GM12801 (cell line): ENCODE measurements around the gene SHROOM2.

Experiments used
- TF ChIP-seq, protein P1 (sequence below): IDR thresholded peaks from one replicate; pipeline ENCODE4 v1.5.1; 2011; ENCODE audit warnings: control low read depth; ENCODE audit not compliant: insufficient read length; ENCODE audit errors: extremely low read depth

The SHROOM2 gene

DNA sequence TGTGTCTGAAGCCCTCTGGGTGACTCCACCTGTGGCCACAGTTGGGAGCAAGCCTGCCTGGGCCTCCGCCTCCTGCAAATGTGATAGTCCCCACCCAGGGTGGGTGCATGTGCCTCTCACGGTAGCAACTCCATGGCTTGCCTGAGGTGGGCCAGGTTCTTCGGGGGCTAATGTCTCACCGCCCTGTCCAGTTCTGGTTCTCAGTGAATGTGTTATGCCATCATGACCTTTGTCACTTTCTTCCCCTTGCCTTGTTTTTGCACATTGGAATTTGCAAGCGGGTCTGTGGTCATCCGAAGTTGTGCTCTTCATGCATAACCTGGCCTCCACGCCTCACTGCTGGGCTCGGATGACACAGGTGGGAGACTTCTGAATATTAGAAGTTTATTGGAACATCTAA is 39.7 kb downstream of the SHROOM2 start:
- TF ChIP-seq, protein P1, sequence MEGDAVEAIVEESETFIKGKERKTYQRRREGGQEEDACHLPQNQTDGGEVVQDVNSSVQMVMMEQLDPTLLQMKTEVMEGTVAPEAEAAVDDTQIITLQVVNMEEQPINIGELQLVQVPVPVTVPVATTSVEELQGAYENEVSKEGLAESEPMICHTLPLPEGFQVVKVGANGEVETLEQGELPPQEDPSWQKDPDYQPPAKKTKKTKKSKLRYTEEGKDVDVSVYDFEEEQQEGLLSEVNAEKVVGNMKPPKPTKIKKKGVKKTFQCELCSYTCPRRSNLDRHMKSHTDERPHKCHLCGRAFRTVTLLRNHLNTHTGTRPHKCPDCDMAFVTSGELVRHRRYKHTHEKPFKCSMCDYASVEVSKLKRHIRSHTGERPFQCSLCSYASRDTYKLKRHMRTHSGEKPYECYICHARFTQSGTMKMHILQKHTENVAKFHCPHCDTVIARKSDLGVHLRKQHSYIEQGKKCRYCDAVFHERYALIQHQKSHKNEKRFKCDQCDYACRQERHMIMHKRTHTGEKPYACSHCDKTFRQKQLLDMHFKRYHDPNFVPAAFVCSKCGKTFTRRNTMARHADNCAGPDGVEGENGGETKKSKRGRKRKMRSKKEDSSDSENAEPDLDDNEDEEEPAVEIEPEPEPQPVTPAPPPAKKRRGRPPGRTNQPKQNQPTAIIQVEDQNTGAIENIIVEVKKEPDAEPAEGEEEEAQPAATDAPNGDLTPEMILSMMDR, result no peak

DNA sequence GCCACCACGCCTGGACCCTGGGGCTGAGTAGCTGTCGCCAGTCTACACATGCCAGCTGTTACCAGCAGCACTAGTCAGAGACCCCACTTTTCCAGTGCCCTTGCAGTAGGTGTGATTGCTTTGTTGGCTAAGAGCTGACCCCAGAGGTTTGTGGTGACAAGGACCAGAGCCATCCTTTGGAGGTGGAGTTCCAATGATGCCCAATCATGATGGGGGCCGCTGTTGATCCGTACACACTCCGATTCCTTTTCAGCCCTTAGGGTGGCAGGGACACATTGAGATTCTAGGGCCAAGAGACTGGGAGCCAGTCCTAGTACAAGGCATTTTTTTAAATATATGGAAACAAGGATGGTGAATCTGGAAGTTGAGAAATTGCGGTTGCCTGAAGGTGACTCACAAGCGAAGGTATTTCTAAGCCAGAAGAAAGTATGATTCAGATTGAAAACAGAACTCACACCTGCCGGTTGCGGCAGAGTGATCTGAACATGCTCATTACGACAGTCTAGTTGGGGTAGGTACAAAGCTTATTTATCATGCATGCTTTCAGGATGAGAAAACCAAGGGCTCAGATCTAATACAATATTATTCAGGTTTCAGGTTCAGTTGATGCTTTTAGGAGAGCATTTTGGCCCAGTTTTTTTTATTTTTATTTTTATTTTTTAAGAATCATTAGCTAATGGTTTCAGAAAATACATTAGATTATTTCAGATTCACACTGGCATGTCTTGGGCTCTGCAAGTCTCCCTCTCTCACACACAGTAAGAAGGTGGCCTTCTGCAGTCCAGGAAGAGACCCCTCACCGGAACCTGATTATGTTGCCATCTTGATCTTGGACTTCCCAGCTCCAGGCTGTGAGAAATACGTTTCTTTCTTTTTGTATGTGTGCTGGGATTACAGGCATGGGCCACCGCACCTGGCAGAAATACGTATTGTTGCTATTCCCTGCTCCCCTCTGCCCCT is 43.4 kb downstream of the SHROOM2 start:
- TF ChIP-seq, protein P1, result no peak

DNA sequence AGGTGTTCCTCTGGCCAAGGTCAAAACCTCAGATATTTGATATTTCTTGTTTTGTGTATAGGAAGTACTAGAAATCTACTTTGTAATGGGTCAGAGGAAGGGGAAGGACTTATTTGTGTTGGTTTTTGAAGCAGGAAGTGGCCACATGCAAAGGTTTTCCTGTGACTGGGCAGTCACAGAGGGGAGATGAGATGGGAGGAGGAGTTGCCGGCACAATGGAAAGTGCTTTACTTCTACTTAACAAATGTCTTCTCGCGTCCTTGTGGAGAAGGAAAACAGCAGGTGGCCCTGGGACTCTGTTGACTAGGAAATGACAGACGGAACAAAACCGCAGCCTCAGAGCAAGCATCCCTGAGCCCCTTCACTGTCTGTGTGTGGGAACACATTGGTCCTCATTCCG is 46.6 kb downstream of the SHROOM2 start:
- TF ChIP-seq, protein P1, result no peak

DNA sequence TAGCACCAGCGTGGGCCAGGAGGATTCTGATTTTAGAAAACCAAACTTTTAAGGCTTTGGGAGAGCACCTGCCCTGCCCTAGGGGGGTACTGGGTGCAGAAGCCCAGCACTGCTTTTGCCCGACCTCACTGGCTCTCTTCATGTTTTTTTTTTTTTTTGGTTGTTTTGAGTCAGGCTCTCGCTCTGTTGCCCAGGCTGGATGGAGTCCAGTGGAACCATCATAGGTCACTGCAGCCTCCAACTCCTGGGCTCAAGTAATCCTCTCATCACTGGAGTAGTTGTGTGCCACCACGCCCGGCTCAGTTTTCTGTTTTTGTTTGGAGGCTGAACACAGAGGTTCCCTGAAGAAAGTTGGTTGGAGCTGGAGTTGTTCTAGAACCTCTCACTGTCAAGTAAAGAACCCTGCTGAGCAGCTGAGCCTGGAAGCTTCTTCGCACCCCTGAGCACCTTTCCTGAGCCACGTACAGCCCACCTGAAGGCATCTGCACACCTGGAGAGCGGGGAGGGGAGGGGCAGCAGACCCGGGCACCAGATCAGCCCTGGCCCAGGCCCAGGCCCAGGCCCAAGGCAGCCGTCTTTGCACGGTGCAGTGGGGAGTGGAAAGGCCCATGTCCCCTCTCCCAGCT is 49.5 kb downstream of the SHROOM2 start:
- TF ChIP-seq, protein P1, result no peak

DNA sequence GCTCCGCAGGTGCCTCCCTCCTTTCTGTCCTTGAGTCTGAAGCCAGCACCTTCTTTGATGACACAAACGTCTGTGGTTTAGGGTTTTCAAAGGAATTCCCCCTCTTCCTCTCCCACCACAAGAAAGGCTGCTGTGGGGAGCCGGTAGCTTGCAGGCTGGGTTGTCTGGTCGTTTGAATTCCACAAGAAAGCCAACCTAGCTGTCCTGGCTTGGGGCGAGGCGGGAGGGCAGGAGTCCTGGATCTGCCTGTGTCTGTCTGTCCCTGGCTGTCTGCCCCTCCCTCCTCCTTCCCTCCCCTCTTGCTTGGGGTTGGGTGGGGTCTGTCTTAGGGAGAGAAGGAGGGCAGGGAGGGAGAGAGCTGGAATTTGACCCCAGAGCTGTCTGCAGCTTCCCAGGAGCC is 56.3 kb downstream of the SHROOM2 start:
- TF ChIP-seq, protein P1, result no peak

DNA sequence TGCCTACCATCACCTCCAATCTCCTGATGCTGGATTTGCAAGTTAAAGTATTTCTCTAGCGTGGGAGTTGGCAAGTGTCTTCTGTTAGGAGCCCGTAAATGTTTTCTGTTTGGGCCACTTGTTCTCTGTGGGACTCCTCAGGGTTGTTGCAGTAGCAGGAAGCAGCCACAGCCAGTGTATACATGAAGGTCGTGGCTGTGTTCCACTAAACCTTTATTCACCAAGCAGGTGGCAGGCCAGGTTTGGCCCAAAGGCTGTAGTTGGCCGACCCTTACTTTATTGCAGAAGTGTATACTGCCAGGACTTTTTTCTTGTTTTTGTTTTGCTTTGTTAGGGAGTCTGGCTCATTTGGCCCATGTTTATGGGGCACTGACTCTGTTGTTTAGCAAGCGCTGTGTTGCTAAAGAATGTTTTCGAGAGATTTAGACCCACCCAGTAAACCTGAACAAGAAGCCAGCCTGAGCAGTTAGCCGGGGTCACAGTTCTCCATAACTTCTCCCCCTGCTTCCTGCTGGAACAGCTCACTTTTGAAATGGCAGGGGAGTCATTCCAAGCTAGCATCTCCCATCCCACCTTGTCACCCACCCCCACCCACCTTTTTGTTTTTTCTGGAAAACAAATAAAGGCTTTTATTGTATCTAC is 58.8 kb downstream of the SHROOM2 start:
- TF ChIP-seq, protein P1, result no peak

DNA sequence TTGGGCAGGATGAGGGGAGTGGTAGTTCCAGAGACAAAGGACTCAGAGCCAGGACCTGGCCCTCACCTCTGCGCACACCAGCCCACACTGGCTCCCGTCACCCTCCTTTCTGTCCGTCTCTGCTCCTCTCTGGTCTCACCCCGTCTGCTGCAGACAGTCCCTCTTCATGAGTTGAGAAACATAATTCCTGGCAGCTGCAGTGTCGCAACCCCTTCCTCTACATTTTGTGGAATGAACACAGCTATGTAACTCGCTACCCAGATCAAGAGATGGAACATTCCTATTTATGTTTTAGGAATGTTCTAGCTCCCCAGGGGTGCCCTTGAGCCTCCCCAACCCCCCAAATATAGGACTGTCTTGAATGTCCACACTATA is 59.3 kb downstream of the SHROOM2 start:
- TF ChIP-seq, protein P1, result no peak
